AG04449 (cell line): Measurements from ENCODE around the gene TNFRSF18.
"Not testable (repeated sequence)": the region's sequence is repeated elsewhere in the genome, so short reads cannot be mapped to it uniquely, and the experiment has no call there.

Experiments used
- CTCF ChIA-PET: fragments of 350-600 bp; formaldehyde crosslinking; extraction: SDS; loops from one replicate; lab custom pipeline; 2021; ENCODE audit warnings: antibody characterized with exemption; lab: Yijun Ruan, JAX
- POLR2A ChIA-PET: fragments of 400-600, 350-600 bp; formaldehyde crosslinking; extraction: SDS; loops from one replicate; lab custom pipeline; 2020; ENCODE audit warnings: antibody characterized with exemption, inconsistent platforms; lab: Yijun Ruan, JAX
- DNase-seq: peaks from one replicate; pipeline ENCODE4 v3.0.0-alpha.2; 2010; ENCODE audit warnings: low read depth, low spot score
- H3K4me3 ChIP-seq: 2 replicates; pipeline ENCODE4 v1.5.1; 2011; ENCODE audit warnings: low read depth, mild to moderate bottlenecking, control low read depth, low read length
- CTCF ChIP-seq: IDR thresholded peaks from one replicate; pipeline ENCODE4 v1.5.1; 2011; ENCODE audit warnings: mild to moderate bottlenecking, moderate library complexity, low read length, control low read depth, inconsistent platforms; ENCODE audit not compliant: insufficient read depth; ENCODE audit errors: missing control alignments

TNFRSF18 gene

GRCh38 chr1:1178794-1179331 lies 27.5 kb downstream of the TNFRSF18 start:
- CTCF ChIA-PET: no interaction called here
- H3K4me3 ChIP-seq: no peak overlapping the region
- POLR2A ChIA-PET: no interaction called here
- DNase-seq: no peak
- TF ChIP-seq CTCF: no peak

GRCh38 chr1:1177452-1178206 lies 28.8 kb downstream of the TNFRSF18 start:
- POLR2A ChIA-PET: no interaction called here
- CTCF ChIA-PET: no interaction called here
- no peak for DNase-seq
- no peak overlapping the region for H3K4me3 ChIP-seq
- no peak for TF ChIP-seq CTCF

GRCh38 chr1:1176931-1177330 lies 29.5 kb downstream of the TNFRSF18 start:
- no peak overlapping the region for H3K4me3 ChIP-seq
- ChIA-PET POLR2A (no interaction called here), CTCF (no interaction called here)
- no peak for DNase-seq
- no peak for TF ChIP-seq CTCF

- H3K4me3 ChIP-seq, POLR2A ChIA-PET, DNase-seq: not testable (repeated sequence)
- CTCF ChIA-PET: interaction anchor here (1.5 kb wide), 1 partner anchor 12 kb away, joined by 4 read pairs; no protein-coding TSS in a partner anchor
Measured at GRCh38 chr1:1176063-1176761, 30.2 kb downstream of the TNFRSF18 start.

GRCh38 chr1:1175221-1176062 lies 30.9 kb downstream of the TNFRSF18 start:
- no peak for TF ChIP-seq CTCF
- H3K4me3 ChIP-seq: no peak overlapping the region
- CTCF ChIA-PET: interaction anchor here (1.5 kb wide), 1 partner anchor 12 kb away, joined by 4 read pairs; no protein-coding TSS in a partner anchor
- DNase-seq: no peak
- POLR2A ChIA-PET: no interaction called here

GRCh38 chr1:1173793-1174415 lies 32.5 kb downstream of the TNFRSF18 start, which contains the start of gene TTLL10:
Gene TTLL10, plus strand, starts transcription at chr1:1173880. Its CDS starts 5,336 bp downstream, at chr1:1179216.
- ChIA-PET POLR2A (no interaction called here), CTCF (no interaction called here)
- no peak for TF ChIP-seq CTCF
- no peak within 1 kb of the TSS for H3K4me3 ChIP-seq
- DNase-seq: no peak
